GM15510 (cell line): ENCODE measurements around the gene PTPRD.

ENCODE experiments used
- POLR2A ChIP-seq: IDR thresholded peaks from 3 replicates; pipeline ENCODE4 v1.6.1; 2011; ENCODE audit warnings: borderline replicate concordance; ENCODE audit not compliant: insufficient read length; ENCODE audit errors: extremely low read depth

Gene PTPRD

DNA sequence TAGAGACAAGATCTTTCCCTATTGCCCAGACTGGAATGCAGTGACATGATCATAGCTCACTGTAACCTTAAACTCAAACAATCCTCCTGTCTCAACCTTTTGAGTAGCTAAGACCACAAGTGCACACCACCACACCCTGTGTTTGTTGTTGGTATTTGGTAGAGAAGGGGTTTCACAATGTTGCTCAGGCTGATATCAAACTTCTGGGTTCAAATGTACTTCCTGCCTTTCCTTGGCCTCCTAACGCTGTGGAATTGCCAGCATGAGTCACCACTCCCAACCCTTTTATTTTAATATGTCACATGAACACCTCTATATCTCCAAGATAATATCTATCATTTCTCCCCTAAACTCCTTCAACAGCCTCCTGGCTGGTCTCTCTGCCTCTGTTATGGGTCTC, 719.0 kb downstream of the PTPRD start:
- TF ChIP-seq POLR2A = no peak

GRCh38 chr9:9892217-9892616, 720.6 kb downstream of the PTPRD start:
- no peak for TF ChIP-seq POLR2A

DNA sequence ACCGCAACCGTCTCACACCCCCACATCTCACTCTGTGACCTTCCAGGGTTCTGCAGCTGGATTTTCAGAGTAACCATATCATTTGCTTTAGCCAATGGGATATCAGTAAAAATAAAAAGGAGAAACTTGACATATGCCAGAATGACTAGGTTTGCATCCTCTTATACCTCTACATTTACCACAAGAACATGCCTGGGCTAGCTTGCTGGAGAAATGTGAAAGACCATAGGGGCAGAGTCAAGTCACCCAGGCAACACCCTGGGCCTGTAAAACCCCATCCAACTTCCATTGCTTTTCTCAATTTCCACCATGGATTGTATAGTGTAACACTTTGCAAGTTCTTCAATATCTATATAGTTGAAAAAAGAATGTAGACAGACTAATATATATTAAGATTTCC, 731.1 kb downstream of the PTPRD start:
- no peak for TF ChIP-seq POLR2A

DNA sequence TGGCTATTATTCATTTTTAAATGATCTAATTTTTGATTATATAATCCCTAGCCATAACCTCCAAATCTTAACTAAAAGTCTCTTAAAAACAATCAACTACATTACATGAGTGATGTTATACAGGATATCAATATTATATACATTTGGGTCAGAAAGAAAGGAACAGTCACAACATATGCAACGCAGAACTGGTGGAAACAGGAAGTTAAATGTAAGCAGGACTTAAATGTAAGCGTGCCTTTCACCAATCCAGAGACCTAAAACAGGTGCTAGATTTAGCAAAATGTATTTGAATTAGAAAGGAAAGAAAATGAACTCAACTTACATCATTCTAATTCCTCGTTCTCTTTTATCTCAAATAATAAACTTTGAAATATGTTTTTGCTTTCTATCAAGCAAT, 738.5 kb downstream of the PTPRD start:
- TF ChIP-seq POLR2A = no peak

- no peak for TF ChIP-seq POLR2A
Observed at GRCh38 chr9:9862235-9862810, 750.5 kb downstream of the PTPRD start.

- no peak for TF ChIP-seq POLR2A
Observed at GRCh38 chr9:9855177-9856078, 757.4 kb downstream of the PTPRD start.

DNA sequence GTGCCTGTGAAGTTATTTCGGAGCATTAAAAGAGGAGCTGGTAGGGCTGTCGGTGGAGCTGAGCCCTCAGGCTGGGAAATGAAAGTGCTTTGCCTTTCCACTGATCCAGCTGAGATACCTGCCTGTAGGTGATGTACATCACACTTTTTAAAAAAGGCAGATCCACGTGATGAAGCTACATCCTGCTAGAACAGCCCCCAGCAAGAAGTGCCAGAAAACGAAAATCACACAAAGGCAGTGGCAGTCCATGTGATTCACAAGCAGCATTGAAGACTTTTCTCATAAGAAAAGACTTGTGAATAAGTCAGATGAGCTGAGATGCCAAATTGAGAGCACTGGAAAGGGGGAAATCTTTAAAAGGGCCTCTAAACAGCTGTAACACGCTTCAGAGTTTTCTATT, 765.1 kb downstream of the PTPRD start:
- TF ChIP-seq POLR2A = no peak

- no peak for TF ChIP-seq POLR2A
Observed at GRCh38 chr9:9846557-9846956, 766.2 kb downstream of the PTPRD start.

DNA sequence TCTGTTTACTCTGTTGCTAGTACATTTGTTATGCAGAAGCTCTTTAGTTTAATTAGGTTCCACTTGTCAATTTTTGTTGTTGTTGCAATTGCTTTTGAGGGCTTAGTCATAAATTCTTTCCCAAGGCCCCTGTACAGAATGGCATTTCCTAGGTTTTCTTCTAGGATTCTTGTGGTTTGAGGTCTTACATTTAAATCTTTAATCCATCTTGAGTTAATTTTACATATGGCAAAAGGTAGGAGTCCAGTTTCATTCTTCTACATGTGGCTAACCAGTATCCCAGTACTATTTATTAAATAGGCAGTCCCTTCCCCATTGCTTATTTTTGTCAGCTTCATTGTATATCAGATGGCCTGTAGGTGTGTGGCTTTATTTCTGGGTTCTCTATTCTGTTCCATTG, 792.4 kb downstream of the PTPRD start:
- TF ChIP-seq POLR2A = no peak

DNA sequence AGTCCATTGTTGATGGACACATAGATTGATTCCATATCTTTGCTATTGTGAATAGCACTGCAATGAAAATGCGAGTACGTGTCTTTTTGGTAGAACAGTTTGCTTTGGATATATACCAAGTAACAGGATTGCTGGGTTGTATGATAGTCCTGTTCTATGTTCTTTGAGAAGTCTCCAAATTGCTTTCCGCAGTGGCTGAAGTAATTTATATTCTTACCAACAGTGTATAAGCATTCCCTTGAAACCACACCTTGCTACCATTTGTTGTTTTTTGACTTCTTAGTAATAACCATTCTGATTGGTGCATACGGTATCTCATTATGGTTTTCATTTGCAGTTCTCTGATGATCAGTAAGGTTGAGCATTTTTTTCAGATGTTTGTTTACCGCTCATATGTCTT, 792.9 kb downstream of the PTPRD start:
- no peak for TF ChIP-seq POLR2A

DNA sequence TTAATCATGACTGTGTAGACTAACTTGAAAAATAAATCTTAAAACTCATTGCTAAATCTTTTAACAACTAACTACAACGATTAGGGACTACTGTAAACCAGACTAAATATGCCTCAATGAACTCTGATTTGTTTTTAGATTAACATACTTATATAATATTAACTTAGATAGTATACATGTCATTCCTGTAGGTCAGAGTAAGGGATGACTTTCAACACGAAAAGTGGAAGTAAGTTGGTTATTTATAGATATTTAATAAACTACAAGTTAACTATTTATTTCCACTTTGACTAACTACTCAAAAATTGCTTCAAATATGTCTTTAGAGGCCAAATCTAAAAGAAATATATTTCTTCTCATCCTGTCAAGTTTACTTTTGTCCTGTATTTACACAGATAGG, 795.6 kb downstream of the PTPRD start:
- TF ChIP-seq POLR2A = no peak

DNA sequence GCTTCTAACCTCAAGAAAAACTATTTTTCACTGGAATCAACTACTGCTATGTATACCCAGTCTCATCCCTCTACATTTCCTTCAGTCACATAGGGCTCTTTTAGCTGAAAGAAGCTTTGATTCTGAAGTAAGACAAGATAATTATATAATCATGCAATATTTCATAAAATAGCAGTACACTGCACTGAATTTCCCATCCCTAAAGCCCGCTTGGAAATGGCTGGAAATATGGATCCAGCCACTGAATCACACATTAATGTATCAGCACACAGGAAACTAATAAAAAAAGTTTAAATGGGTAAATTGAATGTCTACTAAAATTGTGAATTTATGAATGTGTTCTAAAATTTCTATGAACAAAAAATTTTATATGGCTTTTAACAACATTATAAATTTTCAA, 808.7 kb downstream of the PTPRD start:
- no peak for TF ChIP-seq POLR2A

DNA sequence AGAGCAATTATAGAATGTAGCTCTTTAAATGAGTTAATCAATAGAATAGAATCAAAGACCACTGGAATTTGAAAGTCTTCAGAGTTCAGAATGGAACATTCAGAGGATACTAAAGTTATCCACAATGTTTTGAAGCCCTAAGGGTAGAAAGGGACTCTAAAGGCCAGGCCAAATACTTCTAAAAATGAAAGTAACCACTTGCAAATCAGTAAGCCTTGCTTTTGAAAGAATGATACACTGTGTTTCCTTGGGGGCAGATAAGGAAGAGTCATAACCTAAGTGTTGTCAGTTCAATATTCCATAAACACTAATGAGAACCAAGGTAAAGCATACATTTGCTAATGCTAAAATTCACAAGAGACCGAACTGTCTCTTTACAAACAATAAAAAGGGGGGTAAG, 813.5 kb downstream of the PTPRD start:
- no peak for TF ChIP-seq POLR2A

DNA sequence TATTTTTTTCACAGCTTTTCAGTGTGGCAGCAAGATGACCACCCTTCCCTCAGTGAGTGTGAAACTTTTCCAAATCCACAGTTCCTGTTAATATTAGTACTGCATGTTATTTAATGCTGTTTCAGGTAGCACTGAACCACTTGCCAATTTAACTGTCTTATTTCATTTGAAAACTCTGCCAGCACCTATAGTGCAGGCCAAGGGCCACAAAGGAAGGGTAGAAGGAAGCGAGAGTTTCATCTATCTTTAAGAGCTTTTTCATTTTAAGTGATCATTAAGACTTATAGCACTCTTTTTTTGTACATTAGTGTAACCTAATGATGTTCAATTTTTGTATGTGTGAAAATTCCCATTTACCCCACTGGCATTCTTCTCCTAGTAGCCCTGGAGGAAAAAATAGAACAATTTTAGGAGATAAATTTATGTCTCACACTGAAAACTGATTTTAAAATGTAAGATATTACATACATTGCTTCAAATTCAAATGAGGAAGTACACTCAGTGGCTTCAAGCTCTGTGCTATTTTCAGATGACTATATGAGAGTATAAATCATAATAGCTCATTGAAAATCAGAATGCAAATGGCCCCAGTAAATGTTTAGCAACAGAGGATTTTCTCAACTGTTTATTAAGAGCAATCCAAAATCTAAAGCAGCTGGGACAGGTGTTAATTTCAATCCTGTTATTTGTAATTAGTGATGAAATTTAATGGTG, 820.5 kb downstream of the PTPRD start:
- no peak for TF ChIP-seq POLR2A

- TF ChIP-seq POLR2A = no peak
Observed at GRCh38 chr9:9791611-9792010, 821.2 kb downstream of the PTPRD start.
